GM18520 (cell line): ENCODE results near the gene CHST15.

ENCODE experiments used
- ATAC-seq: cut with Tn5 transposase; IDR thresholded peaks from one replicate; pipeline ENCODE4 v1.9.1; 2021; ENCODE audit not compliant: unreplicated experiment

The CHST15 gene, protein sequence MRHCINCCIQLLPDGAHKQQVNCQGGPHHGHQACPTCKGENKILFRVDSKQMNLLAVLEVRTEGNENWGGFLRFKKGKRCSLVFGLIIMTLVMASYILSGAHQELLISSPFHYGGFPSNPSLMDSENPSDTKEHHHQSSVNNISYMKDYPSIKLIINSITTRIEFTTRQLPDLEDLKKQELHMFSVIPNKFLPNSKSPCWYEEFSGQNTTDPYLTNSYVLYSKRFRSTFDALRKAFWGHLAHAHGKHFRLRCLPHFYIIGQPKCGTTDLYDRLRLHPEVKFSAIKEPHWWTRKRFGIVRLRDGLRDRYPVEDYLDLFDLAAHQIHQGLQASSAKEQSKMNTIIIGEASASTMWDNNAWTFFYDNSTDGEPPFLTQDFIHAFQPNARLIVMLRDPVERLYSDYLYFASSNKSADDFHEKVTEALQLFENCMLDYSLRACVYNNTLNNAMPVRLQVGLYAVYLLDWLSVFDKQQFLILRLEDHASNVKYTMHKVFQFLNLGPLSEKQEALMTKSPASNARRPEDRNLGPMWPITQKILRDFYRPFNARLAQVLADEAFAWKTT

DNA sequence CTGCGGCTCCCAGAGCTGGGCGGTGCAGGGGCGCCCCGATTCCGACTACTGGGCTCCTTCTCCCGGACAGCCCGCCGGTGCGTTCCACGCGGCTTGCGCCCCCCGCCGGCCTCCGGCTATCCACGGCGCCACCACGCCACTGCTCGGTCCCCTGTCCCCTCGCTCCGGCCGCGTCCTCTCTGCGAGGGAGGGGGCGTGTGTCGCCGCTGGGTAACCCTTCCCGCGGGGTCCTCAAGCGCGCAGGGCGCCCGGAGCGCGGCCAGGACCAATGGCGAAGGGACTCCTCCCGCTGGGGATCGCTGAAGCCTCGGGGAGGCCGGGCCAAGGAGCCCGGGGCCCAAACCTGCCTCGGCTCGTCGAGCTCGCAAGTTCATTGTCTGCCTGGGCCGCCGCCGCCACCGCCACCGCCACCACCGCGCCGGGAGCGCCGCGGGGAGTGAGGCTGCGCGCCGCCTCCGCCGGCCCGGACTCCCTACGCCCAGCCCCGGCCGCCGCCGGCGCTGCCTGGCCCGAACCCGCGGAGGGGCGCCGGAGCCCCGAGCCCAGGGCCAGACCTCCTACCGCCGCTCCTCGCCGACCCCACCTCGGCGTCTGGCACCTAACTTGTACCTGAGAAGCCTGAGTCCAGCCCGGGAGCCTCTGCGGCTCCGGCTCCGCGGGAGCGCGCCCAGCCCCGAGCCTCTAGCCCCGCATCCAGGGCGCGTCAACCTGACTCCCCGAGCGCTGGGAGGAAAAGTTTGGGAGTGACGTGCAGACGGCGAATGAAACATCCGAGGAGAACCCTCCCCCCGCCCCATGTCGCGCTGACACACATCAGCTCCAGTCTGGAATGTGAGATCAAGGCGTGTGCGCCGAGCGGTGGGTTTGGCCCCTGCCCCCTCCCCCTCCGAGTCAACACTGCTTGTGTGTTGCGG, at the start of gene CHST15:
CHST15 (minus strand) TSS at position 739 of the 914 bp plus-strand sequence. CDS start 47,386 bp downstream, outside the sequence.
- ATAC-seq, result no peak

DNA sequence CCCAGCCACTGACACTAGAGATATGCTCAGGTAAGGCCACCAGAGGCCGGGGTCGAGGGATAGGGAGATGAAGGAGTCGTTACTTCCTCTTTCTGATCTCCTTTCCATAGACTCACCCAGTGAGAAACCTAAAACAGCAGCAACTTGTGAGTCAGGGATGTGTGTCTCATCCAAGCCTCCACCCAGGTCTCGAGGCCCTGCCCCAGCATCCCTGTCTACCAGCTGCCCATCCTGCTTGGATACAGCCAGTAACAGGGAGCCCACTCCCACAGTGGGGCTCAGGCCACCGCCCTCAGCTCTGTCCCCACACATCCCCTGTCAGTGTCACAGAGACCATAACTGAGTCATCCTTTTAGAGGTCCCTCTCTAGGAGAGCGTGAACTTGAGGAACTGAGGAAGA, 49.6 kb upstream of the CHST15 start:
- no peak for ATAC-seq

DNA sequence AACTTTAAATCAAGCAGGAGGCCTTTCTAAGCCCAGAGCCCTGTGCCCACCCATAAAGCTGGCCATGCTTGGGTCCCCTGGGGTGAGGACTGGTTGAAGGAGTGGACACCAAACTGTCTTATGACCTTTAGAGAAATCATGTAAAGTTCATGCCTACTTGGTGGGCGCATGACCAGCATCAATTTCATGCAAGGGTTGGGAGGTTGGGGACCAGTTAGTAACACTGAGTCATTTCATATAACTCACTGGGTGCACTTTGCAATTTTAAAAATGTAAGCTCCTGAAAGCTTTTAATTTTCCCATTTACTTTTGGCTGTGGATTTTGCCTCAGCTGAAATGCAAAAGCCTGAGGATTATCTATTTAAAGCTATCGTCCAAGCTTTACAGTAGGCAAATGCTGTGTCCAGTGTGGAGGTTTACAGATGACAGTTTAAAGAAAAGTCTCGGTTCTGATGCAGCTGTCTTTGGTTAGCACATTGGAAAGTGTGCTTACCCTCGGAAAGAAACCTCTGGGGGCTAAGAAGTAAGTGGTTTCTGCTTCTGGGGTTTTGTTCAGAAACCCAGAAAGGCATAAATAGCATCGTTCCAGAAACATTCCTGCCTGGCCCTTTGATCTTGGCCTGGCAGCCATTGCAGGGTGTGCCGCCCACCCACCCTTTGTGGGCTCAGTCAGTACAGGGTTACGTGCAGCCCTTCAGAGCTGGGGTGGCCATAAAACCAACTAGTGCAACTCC, 48.8 kb upstream of the CHST15 start:
- no peak for ATAC-seq

DNA sequence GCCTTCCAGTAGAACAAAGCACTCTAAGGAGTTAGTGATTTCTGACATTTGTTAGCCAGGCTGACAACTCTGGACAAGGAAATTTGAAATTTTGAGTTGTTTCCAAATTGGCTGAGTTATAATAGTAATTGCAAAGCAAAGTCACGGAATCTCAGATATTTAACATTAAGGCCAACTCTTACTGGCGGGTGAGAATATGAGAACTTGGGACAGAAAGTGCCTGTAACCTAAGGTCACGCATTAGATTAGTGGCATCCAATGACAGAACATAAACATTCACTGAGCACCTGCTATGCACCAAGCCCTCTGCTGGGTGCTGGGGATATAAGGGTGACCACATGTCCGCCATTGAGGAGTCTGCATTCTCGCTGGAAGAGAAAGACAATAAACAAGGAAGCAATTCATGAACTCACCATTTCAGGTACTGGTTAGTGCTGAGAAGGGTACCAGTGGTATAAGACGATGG, 45.5 kb upstream of the CHST15 start:
- ATAC-seq, result no peak

DNA sequence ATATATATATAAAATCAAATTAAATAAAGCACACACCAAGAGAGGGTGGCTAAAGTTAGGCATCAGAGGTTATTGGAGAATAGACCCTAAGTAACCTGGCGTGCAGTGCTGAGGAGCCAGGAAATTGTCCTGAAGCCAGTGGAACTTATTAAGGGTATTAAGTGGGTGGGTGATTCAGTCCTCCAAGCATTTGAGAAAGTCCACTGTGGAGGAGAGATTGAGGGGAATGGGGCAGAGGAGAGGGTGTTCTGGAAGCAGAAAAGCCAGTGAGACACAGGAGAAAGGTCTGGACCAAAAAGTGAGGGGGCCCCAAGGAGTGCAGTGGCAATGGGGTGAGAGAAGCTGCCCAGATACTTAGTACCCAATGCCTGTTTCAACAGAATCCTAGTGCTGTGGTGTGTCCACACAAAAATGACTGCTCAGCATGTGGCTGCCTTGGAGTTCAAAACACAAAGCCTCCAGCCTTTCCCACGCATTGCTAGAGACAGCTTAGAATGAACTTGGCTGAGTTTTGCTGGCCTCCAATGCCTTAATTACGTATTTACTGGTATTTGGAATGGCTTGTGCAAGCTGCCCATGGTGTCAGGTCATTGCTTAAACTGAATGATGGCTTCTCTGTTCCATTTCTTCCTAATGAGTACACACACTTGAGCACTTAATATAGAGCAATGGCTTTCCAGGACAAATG, 44.9 kb upstream of the CHST15 start:
- ATAC-seq, result no peak

DNA sequence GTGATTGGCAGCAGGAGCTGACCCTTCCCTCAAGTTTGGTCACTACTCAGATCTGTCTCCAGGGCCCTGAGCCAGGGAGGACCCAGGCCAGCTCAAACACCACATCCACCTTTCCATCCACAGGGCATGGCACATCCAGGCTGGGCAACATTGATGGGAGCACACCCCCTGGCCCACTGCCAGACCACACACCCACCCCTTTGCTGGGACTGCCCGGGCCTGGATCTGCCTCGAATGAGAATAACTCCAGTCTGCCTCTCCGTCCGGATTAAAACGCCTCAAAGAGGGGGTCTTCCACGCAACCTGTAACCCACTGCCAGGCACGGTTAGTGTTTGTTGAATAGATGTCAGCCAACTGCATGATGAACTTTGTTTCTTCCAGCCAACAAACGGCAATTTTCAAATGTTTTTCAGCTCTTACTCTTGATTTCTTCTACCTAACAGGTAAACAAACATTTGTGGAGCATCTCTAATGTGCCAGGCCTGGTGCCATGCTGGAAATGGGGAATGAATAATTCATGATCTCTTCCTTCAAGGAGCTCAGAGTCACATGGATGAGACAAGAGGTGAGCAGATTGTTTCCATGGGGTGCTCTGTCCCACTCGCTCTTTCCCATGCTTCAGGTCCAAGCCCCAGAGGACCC, 41.0 kb upstream of the CHST15 start:
- ATAC-seq, result no peak

DNA sequence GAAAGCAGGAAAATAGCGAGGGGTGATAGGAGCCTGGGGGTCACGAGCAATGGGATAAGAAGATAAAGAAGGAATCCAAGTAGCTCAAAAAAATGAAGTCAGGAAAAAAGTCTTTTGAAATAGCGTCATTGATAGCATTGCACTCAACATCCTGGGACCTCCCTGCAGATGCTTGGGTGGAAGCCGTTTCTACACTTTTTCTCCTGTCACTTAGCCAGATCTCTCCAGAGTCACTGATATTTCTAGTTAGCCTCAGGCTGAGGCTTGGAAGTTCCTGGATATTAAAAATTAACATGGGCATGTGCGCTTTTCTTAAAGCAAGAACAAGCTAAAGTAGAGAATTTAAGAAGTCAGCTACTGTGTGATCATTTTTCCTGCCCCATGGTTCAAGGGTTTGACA, 39.5 kb upstream of the CHST15 start:
- no peak for ATAC-seq

DNA sequence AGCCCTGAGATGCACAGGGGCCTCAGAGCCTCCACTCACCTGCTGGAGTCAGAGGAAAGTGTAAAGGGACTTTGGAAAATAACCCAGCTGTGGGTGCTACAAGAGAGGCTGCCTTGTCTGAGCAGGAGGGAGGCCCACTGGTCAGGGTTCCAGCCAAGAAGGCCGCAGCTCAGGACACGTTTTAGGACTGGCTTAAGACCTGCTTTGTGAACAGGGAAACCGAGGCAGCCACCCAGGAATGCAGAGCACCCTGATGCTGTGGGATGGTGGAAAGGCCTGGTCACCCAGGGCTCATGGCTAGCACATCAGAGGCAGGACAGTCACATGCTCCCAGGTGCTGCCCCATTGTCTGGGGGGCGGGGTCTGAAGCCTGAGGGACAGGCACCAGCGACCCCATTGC, 38.9 kb upstream of the CHST15 start:
- no peak for ATAC-seq

DNA sequence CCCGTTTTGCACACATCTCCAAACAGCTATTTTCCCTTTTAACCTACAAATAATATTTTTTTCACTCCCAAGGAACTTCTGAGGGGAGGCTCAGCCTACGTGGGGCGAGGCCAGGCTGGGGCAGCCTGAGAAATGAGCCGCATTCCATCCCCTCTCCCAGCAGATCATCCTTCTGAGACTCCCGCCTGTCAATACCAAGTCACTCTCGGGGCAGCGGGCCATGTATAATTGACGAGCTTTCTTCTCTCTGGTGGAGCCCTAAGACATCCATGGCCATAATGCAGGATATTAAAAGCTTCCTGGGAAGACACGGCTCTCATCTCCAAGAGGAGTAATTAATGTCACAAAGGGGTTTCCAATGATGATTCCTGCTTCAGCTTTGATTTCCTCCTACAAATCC, 37.8 kb upstream of the CHST15 start:
- no peak for ATAC-seq

DNA sequence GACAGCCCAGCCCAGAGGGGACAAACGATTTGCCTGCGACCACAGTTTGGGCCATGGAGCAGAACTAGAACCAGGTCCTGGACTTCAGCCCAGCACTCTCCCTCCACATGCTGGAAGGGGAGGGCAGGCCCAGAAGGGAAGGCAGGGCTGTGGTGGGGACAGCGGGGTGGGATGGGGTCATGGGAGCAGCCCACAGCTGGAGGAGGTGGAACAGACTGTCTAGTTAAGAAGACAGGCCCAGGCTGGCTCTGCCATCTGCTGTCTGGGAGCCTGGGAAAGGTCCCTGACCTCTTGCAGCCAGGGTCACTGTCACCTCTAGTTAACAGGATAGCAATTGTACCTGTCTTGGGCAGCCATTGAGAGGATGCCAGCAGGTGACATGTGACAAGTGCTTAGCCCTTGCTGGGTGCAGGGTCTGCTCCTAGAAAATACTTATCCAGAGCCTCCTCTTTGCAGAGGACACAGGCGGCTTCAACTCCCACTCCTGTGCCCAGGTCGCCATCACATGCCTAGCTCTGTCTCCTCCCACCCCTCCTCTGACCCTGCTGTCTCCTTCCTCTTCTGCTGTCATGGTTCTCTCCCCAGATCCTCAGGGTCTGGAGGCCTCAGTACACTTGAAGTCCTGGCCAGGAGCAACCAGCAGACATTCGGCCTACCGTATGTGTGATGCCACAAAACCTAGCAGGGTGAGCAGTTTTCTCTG, 37.0 kb upstream of the CHST15 start:
- ATAC-seq, result no peak

DNA sequence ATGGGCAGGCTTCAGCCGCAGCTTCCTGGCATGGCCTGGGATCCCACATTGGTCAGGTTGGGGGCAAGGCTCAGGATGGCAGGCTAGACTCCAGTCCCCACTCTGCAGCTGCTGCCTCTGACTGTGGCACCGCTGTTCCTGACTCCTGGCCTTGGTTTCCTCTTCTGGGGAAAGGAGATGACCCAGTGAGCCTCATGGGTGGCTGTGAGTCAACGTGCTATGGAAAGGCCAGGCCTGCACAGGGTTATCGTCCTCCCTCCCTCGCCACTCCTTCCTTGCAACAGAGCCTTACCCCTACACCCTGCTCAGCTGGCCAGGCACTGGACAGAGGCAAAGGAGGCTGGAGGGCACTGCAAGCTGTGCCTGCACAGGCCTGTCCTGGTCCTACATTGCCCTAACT, 36.1 kb upstream of the CHST15 start:
- no peak for ATAC-seq

DNA sequence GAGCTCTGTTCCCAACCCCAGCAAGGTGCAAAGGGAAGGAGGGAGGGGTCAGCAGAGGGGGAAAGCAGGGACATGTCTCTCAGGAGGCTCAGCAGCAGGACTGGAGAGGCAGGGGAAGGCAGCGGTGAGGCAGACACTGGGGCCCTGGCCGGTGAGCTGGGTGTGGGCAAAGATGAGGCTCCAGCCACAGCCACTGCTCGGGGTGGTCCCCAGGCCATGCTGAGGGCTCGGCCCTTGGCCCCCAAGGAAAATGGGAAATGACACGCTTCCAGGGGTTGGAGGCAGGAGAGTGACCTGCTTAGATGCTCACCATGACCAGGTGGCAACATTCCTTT, 35.4 kb upstream of the CHST15 start:
- ATAC-seq, result no peak

DNA sequence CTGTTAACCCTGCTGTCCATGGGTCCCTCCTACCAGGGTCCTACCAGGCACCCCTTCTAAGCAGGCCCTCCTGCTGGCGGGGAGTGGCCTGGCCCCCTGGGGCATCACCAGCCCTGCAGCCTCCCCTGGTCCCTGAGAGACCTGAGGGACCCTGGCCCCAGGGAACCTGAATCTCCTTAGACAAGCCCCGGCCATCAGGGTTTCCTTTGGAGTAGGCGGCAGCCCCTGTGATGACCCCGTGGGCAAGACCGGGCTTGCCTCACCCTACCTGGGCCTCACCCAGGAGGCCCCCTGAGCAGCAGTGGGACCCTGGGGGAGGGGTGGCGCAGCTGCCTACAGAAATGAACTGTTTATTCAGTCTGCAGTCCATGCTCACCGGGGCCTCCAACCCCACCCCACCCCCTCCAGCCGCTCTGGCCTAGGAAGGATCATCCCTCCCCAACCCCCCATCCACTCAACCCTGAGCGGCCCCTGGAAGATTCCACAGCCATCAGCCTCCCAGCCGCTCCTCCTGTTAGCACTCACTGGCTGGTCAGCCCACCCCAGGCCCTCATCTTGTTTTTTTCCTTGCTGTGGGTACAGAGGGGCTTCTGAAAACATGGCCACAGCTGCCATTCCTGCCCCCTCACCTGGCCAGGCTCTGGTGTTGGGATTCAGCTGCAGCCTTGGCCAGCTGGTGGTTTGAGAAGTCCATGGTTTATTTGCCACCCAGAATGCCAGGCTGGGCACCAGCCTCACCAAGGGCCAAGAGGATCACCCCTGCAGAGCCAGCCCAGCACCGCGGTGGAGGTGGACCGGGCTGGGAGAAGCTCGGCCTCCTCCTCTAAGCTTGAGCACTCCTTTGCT, 34.8 kb upstream of the CHST15 start:
- ATAC-seq, result no peak

DNA sequence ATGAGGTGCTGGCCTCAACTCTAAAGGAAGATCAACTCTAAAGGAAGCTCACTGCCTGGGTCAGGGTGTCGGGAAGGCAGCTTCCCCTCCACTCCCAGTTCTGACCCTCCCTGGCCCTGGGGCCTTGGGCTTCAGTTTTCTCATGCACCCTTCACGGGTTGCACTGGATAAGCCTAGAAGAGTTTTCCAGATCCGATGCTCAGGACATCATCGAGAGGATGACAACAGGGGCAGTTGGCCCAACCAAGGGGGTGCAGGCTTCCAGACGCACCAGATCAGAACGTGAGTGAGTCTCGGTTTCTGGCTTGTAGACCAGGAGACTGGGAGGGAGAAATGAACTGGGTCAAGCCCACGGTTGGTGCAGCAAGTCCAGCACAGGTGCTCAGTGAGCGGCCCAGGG, 34.2 kb upstream of the CHST15 start:
- ATAC-seq, result no peak

DNA sequence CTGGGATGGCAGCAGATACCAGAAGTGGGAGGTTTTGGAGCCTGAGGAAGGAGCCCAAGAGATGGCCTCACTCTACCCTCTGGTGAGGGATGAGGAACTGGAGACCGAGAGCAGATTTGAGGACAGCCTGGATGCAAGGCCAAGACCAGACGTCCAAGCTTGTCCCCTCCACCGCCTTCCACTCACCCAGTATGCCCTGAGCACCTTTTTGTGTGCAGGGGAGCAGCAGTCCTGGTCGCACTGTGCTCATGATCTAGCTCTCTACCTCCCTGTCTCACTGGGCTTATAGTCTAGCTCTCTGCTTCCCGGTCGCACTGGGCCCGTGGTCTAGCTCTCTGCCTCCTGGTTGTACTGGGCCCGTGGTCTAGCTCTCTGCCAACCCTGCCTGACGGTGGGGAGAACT, 33.6 kb upstream of the CHST15 start:
- ATAC-seq, result no peak

DNA sequence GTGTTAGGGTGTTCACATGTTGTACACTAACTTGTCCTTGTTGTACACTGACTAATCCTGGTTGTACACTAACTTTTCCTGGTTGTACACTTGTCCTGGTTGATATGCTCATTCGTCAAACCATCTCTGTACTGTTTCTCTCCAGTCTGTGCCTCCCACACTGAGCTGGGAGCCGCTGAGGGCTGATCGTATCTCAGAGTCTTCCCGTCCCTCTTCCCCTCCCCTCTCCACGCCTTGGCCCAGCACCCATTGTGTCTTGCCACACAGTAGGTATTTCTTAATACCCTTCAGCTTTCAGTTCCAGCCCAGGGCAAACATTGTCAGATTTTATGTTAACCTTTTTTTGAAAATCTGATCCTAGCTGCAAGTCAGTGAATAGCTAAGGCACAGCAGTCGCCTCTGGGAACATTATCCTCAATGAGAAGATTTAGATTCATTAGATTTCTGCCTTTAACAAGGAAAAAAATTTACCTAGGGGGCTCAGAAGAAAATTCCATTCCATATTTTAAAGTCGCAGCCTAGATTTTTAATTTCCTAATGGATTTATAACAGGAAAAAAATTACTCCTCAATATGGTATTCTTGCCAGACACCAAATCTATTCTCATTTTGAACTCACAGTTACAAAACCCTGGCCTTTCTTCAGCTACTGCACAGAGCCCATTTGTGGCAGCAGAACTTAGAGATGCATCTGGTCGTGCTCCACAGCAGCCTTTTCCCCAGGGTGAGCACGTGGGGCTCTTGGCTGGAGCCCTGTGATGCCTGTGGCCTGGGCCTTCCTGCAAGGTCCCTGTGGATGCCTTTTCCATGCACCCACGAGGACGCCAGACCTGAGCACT, 33.0 kb upstream of the CHST15 start:
- ATAC-seq, result no peak

DNA sequence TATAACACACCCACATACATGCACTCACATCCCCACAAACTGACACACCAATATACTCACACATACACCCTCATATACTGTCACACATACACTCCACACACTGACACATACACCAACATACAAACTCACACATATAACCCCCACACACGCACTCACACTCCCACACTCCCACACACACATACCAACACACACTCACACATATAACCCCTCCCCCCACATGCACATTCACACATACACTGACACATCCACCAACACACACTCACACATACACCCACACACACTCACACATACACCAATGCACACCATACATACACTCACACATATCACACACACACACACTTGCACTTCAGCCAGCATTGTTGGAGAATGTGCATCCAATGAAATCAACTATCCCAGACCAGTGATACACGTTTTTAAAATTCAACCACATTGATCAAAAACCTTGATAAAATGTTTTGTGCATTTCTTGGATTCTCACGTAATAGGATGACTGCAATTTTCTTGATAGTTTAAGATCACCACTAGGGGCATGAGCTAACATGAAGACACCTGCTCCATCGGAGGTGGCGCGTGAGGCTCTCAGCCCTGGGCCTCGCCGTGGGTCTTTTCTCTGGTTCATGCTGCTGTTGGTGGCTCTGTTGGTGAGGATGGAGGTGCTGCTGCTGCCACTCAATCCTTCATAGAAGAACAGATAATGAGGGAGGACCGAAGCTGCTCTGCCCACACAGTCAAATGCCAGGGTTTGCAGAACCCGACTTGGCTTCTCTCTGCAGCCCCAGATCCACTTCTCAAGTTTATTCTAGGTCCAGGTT, 32.1 kb upstream of the CHST15 start:
- no peak for ATAC-seq
